GM19035 (cell line): ENCODE results near the gene TRIM54.
"Not testable (repeated sequence)": the region's sequence is repeated elsewhere in the genome, so short reads cannot be mapped to it uniquely, and the experiment has no call there.

Experiments used
- ATAC-seq: cut with Tn5 transposase; IDR thresholded peaks from one replicate; pipeline ENCODE4 v1.9.1; 2021; ENCODE audit not compliant: unreplicated experiment

Gene TRIM54

DNA sequence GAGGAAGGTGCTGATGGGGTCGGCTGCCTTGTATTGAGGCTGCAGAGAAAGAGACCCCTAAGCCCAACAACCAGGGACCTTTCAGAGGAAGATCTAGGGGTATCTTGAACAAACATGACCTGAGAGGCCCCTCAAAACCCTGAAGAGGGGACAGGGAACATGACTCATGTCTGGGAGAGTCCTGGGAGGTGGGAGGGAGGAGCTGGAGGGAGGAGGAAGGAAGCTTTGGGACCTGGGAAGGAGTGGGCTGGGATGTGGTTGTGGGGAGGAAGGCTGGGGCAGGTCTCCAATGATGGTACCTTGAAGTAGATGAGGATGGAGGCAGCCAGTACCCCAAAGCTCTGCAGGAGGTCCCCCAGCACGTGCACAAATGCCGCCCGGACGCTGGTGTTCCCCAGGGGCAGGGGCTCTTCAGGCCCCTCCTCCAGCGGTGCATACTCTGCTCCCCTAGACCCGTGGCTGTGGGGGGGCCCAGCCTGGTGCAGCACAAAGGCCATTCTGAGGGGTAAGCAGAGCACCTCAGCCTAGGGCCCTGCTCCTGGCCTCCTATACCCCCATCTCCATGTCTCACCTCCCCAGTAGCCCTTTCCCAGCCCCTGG, 25.3 kb upstream of the TRIM54 start:
- no peak for ATAC-seq

DNA sequence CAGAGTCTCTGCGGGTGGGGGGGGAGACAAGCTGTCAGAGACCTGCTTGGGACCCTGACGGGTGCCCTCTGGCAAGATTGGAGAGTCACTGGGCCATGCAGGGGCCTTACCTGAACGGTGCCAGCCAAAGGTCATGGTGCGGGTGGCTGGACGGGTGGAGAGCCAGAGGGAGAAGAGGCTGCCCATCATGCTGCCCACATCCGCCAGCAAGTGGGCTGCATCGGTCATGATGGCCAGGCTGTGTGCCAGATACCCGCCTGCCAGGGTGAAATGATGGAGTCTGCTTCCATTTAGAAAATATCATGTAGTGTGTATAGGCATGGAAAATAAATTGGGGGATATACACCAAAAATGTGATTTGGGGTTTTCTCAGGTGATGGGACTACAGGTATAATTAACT, 24.2 kb upstream of the TRIM54 start:
- no peak for ATAC-seq

GRCh38 chr2:27261241-27261925, 20.8 kb upstream of the TRIM54 start:
- no peak for ATAC-seq

DNA sequence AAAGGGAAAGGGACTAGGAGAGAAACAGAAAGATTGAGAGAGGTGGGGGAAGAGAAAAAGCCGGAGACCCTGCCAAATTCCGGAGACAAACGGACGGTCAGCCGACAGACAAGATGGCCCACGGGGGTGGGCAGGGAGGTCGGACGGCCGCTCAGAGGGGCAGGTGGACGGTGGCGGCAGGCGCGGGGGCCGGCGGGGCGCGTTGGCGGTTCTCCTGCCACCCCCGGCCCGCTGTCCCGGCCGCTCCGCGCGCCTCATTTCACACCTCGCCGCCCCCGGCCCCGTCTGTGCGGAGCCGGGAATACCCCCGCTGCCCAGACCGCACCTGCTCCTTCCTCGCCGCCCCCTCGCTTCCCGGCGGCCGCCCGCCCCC, 20.3 kb upstream of the TRIM54 start:
- ATAC-seq: no peak

DNA sequence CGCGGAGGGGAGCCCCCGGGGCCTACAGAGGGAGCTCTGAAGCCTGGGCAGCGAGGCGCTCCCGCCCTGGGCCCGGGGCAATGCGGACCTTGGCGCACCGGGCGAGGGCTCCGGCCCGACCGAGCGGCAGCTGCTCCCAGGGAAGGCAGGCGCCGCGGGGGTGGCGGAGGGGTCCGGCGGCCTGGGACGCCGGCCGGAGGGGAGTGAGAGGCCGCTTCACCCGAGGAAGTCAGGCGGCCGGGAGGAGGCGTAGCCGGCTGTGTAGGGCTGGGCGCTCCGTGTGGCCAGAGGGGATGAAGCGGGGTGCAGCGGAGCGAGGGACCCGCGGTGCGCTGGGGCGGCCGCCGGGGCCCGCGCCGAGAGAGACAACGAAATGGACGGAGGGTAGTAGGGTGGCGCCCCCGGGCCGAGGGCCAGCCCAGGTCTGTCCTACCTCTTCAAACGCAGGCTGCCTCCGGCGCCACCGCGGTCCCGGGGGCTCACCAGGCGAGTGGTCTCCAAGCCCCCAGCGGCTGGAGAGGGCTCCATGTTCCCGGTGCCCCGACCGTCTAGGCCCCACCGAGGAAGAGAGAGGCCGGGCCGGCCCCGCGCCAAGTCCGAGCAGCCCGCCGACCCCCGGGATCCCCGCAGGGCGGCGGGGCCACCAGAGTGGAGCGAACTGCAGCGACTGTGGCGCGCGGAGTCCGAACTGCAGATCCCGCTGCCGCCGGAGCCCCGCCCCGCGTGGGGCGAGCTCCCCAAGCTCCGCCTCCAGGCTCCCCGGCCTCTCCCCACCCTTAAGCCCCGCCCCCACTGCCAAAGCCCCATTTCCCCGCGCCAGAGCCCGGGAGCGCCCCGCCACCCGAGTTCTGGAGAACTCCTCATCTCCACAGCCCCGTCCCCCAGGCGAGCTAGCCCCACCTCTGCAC, 19.6 kb upstream of the TRIM54 start, which contains the start of gene SLC30A3:
Gene SLC30A3 (minus strand): TSS at position 669 of the 908 bp plus-strand sequence. CDS start 141 bp downstream, at position 528.
- ATAC-seq: no peak

GRCh38 chr2:27263287-27264252, 18.7 kb upstream of the TRIM54 start:
- ATAC-seq: no peak

DNA sequence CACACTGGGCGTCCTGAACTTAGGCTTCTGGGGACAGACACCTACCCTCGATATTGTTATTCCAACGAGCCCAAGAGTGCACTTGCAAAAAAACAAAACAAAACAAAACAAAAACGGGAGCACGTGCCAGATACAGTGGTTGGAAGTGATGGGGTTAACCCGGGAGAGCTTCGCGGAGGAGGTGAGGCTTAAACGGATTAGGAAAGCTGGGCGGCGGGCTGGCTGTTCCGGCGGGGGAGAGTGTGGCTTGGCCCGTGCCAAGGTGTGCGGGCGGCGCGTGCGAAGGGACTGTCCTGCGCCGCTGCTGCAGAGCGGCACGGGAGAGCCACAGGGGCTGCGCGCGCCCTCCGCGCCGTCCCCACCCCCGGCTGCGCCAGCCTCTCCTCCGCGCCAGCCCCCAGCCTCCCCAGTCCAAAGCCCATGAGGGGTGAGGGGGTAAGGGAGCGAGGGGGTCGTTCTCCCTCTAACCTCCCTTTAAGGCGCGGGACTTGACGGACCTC, 17.9 kb upstream of the TRIM54 start:
- no peak for ATAC-seq

- ATAC-seq: no peak
Observed at GRCh38 chr2:27264753-27265535, 17.3 kb upstream of the TRIM54 start.

DNA sequence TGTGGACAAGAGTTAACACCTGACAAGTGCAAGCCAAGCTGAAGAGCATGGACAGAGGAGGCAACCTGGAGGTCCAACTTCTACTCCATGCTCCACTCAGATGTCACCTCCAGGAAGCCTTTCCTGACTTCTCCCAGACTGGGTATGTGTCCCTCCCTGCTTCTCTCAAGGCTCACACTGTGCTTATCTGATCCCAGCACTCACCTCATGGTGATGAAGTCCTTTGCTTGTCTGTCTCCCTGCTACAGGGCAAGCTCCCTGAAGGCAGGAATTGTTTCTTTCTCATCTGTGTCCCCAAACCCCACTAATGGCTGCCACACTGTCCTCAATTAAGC, 16.7 kb upstream of the TRIM54 start:
- ATAC-seq: no peak

DNA sequence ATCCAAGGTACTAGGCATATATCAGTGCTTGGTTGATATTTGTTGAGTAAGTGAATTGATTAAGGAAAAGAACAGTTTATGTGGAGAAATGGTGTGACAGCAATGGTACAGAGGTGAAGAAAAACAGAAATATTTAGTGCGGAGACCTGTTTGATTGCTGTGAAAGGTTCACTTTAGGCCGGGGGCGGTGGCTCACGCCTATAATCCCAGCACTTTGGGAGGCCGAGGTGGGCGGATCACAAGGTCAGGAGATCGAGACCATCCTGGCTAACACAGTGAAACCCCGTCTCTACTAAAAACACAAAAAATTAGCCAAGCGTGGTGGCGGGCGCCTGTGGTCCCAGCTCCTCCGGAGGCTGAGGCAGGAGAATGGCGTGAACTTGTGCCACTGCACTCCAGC, 13.9 kb upstream of the TRIM54 start:
- not testable (repeated sequence) for ATAC-seq

- no peak for ATAC-seq
Observed at GRCh38 chr2:27270131-27270530, 12.1 kb upstream of the TRIM54 start.

- ATAC-seq: no peak
Observed at GRCh38 chr2:27270670-27271069, 11.6 kb upstream of the TRIM54 start.

DNA sequence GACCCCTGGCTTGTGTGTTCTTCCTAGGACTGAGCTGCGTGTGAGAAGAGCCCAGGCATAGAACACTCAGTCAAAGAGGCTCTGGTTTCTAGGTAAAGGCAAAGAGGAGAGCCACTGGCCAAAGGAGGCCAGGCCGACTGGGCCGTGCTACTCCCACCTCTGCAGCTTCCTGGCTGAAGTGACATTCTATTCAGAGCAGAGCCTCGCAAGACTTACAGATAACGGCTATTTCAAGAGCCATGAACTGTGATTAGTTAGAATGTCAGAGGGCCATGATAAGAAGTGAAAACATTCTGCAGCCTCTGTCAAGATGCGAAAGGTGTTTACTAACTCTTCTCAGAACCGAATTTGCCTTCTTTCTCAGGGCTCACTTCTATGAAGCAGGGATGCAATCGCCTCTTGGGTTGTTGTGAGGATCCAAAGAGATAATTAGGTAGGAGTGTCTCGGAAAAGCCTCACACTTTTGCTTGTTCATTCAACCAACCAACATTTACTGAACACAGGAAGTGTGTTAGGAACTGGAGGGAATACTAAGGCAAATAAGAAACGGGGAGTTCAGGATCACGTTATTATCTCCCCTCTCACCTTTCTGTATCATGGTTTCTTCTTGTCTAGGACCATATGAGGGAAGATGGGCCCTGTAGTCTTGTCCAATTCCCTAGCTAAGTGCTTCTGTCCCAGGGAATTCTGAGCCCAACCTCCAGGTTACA, 10.4 kb upstream of the TRIM54 start:
- ATAC-seq: no peak

- not testable (repeated sequence) for ATAC-seq
Observed at GRCh38 chr2:27272537-27273522, 9.4 kb upstream of the TRIM54 start.

DNA sequence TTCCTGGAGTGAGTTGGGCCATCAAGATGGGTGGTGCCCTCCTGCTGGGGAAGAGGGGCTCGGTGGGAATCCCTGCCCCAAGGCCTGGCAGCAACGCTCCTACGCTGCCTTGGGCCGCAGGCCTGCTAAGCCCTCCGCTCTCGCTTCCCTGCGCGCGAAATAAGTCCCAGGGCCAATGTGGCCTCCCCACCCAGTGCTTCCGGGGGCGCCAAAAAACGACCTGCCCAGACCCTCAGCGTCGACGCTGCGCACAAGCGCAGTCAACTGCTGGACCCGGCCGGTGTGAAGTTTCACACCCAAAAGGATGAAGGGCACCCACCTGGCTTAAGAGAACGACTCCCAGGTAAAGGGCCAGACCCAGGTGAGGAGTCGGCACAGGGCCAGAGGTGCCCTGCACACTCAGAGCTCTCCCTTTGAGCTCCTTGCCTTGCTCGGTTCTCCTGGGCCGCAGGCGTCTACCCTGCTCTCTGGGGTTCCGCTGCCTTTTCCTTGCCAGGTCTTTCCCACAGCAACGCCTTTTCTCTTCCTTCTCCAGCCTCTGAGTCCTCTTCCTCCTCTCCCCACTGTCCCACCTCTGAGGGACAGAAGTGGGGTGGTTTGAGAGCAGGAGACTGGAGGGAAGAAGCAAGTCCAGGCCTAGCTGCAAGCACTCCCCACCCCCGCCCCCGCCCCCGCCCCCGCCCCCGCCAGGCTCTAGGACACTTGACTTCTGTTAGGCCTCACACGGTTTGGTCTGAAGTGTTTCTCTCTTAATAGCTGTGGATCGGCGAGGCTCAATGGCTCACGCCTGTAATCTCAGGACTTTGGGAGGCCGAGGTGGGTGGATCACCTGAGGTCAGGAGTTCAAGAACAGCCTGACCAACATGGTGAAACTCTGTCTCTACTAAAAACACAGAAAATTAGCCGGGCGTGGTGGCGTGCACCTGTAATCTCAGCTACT, 6.7 kb upstream of the TRIM54 start, which contains the start of gene DNAJC5G:
Gene DNAJC5G (plus strand): TSS at position 223 of the 940 bp plus-strand sequence. CDS start 1,296 bp downstream, outside the sequence.
- ATAC-seq: no peak

- ATAC-seq: no peak
Observed at GRCh38 chr2:27278010-27278409, 4.2 kb upstream of the TRIM54 start.

DNA sequence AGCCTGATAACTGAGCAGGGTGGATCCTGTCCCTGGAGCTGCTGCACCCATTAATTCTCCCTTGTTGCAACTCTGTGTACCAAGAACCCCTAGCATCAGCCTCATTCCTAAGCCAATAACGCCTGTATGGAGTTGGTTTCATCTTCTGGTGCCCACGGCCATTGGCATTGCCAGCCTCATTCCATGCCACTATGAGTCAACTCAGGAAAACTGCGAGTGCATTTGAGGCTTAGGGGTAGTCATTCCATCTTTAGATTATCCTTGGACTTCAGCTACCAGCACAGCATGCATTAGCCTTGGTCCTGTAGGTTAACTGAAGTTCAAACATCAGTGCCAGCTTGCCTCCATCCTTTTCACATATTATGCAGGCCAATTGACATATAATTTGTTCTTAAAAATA, 1.4 kb upstream of the TRIM54 start:
- no peak for ATAC-seq
